Transverse colon (tissue), 4 donors: ENCODE measurements around the gene ZFP57.

Experiments used
- POLR2A ChIP-seq: fragments of 450-650 bp; IDR thresholded peaks from one replicate; pipeline ENCODE4 v1.6.1; 2016; ENCODE audit warnings: antibody characterized with exemption, mild to moderate bottlenecking, moderate library complexity
- POLR2AphosphoS5 ChIP-seq, 3 donors: sonication (generic); formaldehyde crosslinking; IDR thresholded peaks; one replicate each; pipeline ENCODE4 v1.6.1; 2016; ENCODE audit warnings: antibody characterized with exemption in 3 of 3
- TF ChIP-seq, protein P1 (sequence below), 5 experiments: fragments of 200-600 bp in 3 of 5; fragments of 450-650 bp in 2 of 5; sonication (generic) in 3 of 5; IDR thresholded peaks; 1 replicate in 2 of 5; 2 replicates in 3 of 5; pipeline ENCODE4 v1.5.1; 2016 to 2017; ENCODE audit warnings: antibody characterized with exemption in 5 of 5, inconsistent platforms in 3 of 5, mild to moderate bottlenecking in 2 of 5, moderate library complexity in 1 of 5

DNA sequence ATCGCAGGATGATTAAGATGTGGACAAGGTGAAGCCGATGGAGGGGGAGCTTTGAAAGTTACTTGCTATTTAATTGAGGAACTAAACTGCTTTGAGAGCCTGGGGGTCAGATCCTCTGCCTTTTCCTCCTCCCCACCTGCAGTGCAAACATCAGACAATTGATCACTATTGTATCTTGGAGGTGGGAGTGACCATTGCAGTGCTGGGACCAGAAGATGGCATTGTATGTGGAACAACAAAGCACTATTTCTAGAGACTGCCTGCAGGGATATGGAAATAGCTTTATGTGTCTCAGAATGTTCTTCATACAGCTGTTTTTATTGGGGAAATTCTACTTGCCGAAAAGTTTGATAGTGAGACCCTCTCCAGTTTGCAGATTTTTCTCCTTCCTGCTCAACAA is 19.9 kb downstream of the ZFP57 start:
- TF ChIP-seq, protein P1, sequence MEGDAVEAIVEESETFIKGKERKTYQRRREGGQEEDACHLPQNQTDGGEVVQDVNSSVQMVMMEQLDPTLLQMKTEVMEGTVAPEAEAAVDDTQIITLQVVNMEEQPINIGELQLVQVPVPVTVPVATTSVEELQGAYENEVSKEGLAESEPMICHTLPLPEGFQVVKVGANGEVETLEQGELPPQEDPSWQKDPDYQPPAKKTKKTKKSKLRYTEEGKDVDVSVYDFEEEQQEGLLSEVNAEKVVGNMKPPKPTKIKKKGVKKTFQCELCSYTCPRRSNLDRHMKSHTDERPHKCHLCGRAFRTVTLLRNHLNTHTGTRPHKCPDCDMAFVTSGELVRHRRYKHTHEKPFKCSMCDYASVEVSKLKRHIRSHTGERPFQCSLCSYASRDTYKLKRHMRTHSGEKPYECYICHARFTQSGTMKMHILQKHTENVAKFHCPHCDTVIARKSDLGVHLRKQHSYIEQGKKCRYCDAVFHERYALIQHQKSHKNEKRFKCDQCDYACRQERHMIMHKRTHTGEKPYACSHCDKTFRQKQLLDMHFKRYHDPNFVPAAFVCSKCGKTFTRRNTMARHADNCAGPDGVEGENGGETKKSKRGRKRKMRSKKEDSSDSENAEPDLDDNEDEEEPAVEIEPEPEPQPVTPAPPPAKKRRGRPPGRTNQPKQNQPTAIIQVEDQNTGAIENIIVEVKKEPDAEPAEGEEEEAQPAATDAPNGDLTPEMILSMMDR (IDR thresholded peaks at IDR 0.05), result no peak
- TF ChIP-seq POLR2A, result no peak
- no peak for TF ChIP-seq POLR2AphosphoS5 (IDR thresholded peaks at IDR 0.05)
